HG03025 (cell line): ENCODE measurements around the gene APCDD1.
"Not testable (repeated sequence)": the region's sequence is repeated elsewhere in the genome, so short reads cannot be mapped to it uniquely, and the experiment has no call there.

ENCODE experiments used
- ATAC-seq: cut with Tn5 transposase; IDR thresholded peaks from one replicate; pipeline ENCODE4 v1.9.1; 2021; ENCODE audit warnings: mild to moderate bottlenecking, moderate library complexity; ENCODE audit not compliant: unreplicated experiment, low FRiP score

Gene APCDD1

DNA sequence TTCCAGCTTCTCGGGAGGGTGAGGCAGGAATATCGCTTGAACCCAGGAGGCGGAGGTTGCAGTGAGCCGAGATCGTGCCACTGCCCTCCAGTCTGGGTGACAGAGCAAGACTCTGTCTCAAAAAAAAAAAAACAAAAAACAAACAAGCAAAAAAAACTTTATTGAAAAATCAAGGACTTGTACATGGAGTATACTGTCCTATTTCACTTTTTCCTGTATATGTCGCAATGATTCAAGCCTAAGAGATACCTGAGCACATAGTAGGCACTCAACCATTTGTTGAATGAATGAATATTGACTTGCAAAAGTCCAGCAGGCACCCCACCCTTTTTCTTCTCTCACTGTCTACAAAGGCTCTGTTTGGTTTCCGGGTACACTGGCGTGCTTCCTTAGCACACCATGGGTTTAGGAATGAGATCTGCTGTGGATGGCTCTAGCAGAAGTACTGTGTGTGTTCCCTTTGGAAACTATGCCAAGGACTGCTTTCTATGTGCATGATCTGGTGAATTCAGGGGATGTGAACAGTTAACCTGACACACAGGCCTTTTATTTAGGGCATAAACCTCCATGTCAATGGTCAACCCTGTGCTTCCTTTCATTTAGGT lies 6.1 kb downstream of the APCDD1 start:
- no peak for ATAC-seq

DNA sequence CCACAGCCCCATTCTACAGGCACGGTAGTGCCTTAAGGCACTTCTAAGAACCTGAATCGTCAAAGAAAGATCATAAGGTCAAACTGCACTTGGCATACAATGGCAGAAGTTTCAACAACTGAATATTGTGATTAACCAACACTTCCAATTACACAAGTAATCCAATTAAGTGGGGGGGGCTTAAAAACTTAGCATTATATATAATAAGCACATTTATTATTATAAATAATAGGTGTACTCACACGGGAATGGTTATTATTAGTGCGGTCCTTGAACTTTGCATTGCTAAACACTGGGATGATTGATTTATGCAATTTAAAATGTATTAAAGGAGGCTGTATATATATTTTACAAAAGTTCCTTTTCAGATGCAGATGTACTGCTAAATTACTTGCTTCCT lies 7.6 kb downstream of the APCDD1 start:
- no peak for ATAC-seq

DNA sequence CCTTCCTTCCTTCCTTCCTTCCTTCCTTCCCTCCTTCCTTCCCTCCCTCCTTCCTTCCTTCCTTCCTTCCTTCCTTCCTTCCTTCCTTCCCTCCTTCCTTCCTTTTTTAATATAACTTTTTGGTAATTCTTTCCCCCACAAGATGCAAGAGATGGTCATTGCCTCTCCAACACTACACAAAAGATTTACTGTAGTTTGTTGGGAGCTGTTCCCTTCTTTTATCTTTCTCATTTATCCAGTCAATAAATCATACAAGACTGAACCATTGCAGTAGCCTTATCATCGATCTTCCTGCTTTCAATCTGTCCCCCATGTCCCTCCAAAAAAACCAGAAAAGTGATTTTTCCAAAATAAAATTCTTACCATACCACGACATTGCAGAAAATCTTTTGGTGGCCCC lies 8.2 kb downstream of the APCDD1 start:
- ATAC-seq = no peak

DNA sequence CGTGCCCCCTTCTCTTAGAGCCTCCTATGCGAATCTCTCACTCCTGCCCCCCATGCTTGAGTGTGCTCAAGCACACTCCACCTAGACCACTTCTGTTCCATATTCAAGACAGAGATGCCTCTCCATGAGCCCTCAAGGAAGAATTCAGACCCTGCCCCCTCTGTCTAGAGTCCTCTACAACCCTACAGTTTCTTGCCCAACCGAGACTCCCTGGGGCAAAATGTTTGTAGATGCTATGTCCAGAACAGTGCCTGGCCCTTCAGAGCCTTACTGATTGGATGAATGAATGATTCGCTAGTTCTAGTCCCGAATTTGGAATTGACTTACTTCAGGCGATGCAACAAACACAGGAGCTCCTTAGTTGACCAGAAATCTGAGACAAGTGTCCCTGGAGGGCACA lies 8.7 kb downstream of the APCDD1 start:
- no peak for ATAC-seq

DNA sequence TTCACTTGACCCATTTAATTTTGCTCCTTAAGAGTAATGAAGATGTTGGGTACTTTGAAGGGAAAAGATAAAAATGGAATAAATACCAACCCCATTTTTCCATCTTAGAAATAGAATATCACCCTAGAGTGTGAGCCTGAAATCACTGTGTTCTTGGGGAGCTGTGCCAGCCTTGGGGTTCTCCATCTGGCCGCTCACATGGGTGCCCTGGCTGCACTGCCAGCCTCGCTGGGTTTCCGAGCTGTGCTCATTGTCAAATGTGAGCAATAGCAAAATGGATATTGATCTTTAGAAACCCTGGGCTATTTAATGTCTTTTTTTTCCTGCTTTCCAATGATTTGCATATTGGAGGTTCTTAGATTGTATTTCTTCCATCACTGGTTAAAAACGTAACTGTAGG lies 9.3 kb downstream of the APCDD1 start:
- ATAC-seq = no peak

DNA sequence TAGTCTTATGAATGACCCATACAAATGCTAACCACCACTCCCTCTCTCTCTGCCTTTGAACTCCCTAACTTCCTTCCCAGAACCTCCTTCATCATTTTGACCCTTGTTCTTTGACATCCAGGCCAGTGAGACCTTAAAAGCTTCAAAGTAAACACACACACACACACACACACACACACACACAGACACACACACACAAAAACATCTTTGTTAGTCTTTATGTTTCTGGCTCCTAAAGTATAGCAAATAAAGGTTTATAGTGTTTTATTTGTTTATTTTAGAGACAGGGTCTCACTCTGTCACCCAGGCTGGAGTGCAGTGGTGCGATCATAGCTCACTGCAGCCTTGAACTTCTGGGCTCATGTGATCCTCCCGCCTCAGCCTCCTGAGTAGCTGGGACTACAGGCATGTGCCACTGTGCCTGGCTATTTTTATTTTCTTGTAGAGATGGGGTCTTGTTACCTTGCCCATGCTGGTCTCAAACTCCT lies 9.8 kb downstream of the APCDD1 start:
- ATAC-seq = not testable (repeated sequence)

DNA sequence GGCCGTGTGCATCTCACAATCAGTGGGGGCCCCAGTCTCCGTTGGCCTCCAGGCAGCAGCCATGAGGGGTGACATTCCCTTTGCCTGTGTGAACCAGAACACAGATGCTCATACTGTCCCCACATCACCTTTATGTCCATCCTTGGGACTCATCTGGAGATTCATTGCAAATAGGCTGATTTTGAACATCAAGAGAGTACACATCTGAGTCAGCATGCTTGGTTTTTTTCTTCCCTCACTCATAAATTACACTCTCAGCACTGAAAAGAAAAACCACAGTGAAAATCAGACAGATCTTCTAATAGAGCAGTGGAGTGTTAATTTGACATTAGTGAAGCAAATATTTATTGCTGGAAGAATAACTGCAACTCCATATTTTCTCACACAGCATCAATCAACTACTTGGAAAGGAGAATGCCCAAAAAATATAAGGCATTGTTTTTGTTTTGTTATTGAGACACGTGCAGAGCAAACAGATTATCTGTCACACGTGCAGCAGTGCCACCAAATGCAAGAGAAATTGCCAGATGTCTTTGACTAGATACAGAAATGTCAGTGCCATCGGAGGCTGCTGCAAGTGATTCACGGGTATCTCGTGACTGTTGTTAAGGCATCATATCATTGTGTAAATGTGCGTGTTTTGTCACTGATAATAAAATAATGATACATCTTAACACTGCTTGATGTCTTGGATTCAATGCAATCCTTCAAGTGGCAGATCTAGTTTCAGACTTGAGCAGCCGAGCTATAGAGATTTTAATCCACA lies 10.9 kb downstream of the APCDD1 start:
- no peak for ATAC-seq

DNA sequence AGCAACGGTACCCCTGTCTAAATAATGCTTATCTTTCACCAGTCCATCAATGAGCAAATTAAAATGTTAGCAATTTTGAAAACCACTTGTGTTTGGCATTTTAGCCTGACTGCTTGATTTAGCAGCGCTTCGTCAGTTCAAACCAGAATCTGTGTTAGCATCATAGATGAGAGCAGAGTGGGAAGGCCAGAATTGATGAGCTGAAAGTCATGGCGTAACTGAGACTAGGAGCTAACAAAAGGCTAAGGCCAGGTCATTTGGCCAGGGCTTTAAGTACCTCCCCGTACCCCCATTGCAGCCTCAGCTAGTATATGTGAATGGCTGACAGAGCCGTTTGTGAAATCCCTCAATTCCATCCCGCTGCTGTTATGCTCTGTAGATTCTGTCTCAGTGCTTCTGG lies 16.0 kb downstream of the APCDD1 start:
- no peak for ATAC-seq

DNA sequence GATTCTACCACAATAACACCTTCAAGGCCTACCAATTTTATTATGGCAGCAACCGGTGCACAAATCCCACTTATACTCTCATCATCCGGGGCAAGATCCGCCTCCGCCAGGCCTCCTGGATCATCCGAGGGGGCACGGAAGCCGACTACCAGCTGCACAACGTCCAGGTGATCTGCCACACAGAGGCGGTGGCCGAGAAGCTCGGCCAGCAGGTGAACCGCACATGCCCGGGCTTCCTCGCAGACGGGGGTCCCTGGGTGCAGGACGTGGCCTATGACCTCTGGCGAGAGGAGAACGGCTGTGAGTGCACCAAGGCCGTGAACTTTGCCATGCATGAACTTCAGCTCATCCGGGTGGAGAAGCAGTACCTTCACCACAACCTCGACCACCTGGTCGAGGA lies 17.1 kb downstream of the APCDD1 start:
- no peak for ATAC-seq

DNA sequence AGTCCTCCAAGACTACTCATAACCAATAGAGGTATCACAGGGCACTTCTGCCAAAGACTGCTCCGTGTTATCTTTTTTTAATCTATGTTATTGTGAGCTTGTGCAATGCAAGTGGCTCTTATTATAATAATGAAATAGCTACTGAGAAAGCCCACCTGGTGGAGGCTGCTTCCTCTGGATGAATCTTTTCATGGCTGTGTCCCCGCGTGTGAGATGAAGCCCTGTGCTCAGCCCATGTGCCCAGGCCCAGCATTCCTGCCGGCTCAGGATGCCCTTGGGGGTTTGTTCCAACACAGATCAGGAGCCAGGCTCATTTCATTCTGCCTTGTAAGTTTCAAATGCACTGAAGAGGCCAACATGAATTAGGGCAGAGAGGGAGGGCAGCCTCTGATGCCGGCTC lies 18.7 kb downstream of the APCDD1 start:
- ATAC-seq = no peak

DNA sequence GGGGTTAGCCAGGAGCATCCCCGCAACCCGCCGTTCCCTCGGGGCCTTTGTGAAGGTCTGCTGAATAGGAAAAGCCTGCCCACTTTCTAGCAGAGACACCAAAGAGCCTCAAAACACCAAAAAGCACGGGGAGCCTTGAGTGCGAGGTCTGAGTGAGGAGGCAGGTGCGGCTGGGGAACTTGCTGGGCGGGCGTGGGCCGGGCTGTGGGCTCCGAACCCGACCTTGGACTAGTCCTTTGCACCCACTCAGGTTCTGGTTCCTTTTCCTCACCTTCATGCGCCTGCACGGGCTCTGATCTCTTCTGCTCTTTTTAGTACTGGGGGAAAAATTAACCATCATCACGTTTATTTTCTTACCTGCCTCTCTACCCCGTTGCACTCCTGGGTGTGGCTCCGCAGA lies 19.9 kb downstream of the APCDD1 start:
- ATAC-seq = no peak

DNA sequence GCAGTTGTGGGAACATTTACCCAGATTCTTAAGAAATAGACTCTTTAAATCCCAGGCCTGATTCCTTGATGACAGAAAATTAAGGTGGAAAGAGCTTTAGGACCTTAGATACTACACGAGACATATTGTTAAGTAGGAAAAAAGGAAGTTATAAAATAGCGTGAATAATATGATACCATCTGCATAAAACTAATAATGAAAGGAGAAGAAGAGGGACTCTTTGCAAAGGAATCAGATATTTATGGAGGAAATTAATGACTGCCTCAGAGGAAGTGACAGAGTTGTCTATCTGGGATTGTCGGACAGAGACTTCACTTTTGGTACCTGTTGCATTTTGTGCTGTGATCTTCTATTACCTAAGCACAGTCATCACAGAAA lies 20.8 kb downstream of the APCDD1 start:
- ATAC-seq = no peak

DNA sequence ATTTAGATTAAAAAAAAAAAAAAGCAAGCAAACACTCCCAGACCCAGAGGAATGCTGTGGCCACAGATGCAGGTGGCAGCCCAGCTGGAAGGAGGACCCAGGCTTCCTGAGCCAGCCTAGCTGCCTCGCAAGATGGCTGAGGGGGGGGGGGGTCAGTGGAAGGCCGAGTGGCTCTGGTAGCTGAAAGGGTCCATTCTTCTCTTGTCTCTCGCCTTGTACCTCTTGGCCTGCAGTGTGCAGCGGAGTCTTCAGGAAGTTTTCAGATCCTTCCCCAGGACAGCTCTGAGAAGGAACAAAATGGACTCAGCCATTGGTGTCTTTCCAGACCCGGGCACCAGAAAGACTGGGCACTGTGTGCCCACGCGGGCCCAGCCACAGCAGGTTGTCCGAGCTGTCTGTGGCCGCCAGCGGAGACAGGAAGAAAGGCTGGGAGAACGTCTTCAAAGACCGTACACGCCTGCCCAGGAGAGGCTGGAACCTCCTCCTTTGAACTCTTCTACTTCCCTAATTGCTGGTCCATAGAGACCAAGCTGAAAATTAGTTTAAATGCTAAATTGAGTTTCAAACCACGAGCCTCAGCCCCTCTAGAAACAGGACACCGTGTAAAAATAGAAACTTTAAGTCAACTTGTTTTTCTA lies 21.3 kb downstream of the APCDD1 start:
- ATAC-seq = no peak

DNA sequence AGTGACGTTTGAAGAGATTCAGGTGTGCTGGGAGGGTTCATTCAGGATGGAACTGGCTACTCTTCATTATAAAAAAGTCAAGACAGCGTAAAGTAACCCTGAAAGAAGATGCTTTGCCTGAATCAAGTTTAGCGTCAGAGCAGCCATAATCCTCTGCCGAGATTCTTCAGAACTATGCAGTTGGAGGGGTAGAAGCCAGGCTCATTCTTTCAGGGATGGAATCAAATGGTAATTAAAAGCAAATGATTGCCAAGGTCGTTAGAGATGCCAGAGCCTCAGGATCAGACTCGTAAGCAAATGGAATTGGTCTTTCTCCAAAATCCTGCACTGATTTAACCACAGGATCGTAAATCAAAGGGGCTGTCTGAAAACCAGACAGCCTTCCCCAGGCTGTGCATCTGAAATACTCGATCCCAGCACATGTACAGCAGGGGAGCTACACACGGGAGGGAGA lies 21.9 kb downstream of the APCDD1 start:
- ATAC-seq = no peak

DNA sequence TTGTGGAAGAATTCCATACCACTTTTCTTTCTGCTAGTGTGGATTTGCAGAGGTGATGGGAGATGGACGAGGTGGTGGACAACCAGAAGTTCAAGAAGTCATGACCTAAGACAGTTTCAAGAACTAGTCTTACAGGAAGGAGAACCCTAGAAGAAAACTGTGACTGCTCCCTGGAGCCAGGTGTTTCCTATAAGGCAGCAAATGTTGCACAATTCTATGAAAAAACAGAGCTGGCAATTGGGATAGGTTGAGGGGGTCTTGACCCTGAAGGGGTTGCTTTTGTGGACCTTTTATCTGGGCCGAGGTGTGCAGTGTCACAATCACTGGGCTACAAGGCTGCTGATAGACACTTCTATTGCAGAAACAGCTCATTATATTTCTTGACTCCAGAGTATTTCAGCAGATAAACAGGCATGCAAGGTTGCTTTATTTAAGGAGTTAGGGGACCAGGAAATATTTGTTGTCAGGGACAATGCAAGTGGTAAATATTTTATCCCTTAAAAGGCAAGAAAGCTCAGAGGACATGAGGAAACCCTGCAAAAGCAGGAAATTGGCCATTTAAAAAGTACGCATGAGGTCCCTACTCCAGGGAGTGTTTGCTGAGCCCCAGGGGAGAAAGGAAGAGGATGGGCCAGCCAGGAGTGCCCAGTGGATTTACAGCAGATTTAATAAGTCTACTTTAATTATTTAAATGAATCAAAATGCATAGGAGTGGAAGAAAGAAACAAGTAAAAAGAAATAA lies 22.9 kb downstream of the APCDD1 start:
- ATAC-seq = no peak

DNA sequence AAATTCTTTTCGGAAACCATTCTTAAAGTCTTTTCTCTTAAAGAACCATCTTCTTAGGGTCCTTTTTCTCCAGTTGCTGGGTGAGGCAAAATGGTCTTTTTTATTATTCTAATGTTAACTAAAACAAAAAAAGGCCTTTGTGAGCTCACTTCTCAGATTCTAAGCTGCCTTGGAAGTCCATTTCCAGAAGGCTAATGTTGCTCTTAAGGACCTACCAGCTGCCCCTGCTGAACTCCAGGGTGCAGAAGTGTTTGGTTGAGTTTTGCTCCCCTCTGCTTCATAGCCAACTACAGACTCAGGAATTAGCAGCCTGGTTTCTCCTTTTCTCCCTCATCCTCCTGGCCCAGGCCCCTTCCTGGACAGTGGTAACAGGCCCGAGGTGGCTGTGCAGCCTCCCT lies 23.4 kb downstream of the APCDD1 start:
- ATAC-seq = no peak

DNA sequence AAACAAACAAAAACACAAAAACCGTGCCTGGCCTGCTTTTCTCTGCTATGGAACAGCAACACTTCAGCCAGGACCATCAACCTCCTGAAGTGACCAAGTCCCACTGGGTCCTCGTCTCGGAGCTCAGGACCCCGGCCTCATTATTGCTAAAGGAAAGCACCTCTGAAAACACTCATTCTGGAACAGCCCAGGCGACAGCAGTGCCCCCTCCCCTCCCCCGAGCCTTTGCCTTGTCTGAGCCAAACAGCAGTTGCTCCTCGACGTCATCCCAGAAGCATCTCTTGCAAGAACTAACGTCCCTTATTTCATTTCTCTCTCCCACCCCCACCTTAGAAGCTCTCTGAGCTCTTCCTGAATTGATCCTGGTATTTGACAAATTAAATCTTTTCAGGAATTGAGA lies 27.4 kb downstream of the APCDD1 start:
- no peak for ATAC-seq

DNA sequence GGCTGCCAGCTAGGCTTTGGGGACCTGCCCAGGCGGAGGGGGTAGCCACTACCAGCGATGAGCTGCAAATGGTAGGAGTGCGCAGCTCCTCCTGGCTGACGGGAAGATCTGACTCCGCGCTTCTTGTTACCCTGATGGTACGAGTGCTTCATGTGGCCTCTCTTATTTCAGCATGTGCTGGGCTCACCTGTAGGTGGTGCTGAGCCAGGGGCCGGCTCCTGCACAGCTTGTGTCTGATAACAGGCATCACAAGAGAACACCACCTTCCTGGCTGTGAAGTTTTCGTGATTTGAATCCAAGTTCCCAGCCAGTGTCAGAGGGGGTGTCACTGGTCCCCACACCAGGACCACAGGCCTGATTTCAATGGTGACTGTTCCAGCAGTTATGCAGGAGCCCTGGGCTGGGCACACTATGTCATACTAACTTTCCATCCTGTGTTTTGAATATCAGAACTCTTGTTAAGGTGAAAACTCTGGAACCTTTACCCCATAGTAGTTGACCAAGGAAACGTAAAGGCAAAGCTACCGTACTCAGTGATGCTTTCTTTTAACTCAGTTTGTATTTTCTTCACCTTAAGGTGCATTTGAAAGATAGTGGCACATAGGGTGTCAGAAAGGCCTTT lies 28.0 kb downstream of the APCDD1 start:
- ATAC-seq = no peak

DNA sequence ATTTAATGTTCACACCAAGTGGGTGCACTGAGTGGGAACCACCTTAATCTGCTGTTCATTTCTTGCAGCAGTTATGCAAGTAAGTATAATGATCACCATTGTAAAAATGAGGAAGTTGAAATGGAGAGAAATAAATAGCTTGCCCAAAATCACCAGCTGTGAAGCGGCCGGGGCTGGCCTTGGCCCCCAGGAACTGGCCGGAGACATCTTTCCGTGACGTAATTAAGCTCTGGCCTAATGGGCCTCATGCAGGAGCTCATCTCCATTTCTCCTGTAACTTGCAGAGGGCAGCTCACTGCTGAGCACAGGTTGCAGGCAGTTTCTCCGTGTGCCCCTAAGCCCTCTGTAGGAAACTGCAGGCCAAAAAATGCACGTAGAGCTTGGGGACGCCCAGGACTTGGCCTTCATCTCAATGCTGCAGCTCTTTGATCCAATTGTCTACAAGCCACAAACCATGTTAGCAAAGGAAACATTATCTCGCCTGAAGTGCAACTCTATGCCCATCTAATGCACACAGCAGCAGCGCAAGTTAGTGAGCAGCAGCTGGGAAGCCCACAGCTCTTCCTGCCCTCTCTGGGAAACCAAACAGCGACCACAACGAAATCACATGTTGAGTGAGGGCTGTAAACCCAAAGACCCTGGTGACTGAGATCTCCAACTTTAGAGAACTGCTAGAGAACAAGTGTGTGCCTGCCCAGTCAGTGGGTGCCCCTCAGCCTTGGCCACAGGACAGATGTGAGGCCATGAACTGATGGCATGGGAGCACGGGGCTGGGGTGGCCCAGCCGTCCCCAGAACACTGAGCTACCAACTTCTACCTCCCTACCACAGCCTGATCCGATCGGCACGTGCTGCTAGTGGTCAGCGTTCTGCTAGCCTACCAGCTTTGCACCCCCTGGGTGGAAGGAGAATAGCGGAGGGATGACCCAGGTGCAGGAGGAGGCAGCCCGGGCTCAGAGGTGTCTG lies 28.8 kb downstream of the APCDD1 start:
- no peak for ATAC-seq

DNA sequence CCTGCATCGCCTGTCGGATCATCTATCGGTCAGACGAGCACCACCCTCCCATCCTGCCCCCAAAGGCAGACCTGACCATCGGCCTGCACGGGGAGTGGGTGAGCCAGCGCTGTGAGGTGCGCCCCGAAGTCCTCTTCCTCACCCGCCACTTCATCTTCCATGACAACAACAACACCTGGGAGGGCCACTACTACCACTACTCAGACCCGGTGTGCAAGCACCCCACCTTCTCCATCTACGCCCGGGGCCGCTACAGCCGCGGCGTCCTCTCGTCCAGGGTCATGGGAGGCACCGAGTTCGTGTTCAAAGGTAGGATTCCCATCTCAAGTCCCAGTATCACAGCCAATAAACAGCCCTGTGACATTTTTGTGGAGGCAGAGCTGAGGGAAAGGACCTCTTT lies 31.0 kb downstream of the APCDD1 start:
- ATAC-seq = no peak
